Left lung (tissue), 14 donors: ENCODE data around the gene TIMM50. TPM values are rescaled to one million over a fixed set of nuclear protein-coding genes. Genes with fewer than 3 reads are reported as not detected.

Experiments used
- ATAC-seq: fragments of 200-7000 bp; cut with Tn5 transposase; one replicate; pipeline ENCODE4 v1.9.1; 2020; ENCODE audit warnings: moderate library complexity
- DNase-seq, 4 donors: peaks; one replicate each; pipeline ENCODE4 v3.0.0-alpha.2; 2013 to 2020
- H3K27ac ChIP-seq, 2 donors: fragments of 200-600 bp; sonication (generic) in 1 of 2; one replicate each; pipeline versions ENCODE4 v1.5.0 to v1.8.0; 2020 to 2021
- H3K27me3 ChIP-seq, 2 donors: fragments of 200-600 bp; sonication (generic) in 1 of 2; one replicate each; pipeline versions ENCODE4 v1.5.0 to v1.8.0; 2020 to 2021
- H3K36me3 ChIP-seq, 2 donors: fragments of 200-600 bp; sonication (generic) in 1 of 2; one replicate each; pipeline versions ENCODE4 v1.5.0 to v1.8.0; 2020 to 2021
- H3K4me1 ChIP-seq, 2 donors: fragments of 200-600 bp; one replicate each; pipeline ENCODE4 v1.8.0; 2021
- H3K4me3 ChIP-seq, 2 donors: fragments of 200-600 bp; sonication (generic) in 1 of 2; one replicate each; pipeline versions ENCODE4 v1.5.0 to v1.8.0; 2020 to 2021; ENCODE audit warnings: mild to moderate bottlenecking in 1 of 2
- H3K9me3 ChIP-seq, 2 donors: fragments of 200-600 bp; sonication (generic) in 1 of 2; one replicate each; pipeline versions ENCODE4 v1.5.0 to v1.8.0; 2020 to 2021
- CTCF ChIP-seq, 2 donors: fragments of 200-600 bp; sonication (generic) in 1 of 2; IDR thresholded peaks; one replicate each; pipeline versions ENCODE4 v1.5.0 to v1.8.0; 2021; ENCODE audit warnings: antibody characterized with exemption in 2 of 2
- intact Hi-C, 2 donors: fragments of 100-400 bp; cut with DNase I; formaldehyde crosslinking; loops; one replicate each; pipeline versions ENCODE4 v1.11.2 to v1.14.2; 2022
- long read RNA-seq, 12 donors: library from polyadenylated mRNA in 2 of 12; unstranded in 2 of 12; transcript quantifications; one replicate each; pipeline ENCODE4 v2.0.0 and lab custom pipeline, GENCODE V29; 2019 to 2026
- polyA plus RNA-seq, 6 donors: library from polyadenylated mRNA; unstranded; fragments of 120-200 nt; gene quantifications; one replicate each; pipeline ENCODE4 v1.2.1, GENCODE V29; 2013; ENCODE audit not compliant: insufficient read length in 6 of 6
- total RNA-seq, 2 donors: library from RNA; stranded (reverse); fragmentation: NEBNext Ultra II Directional; extraction: Animal tissue kit (Norgen Biotek cat#: 25700); gene quantifications; one replicate each; pipeline ENCODE4 v1.2.1, GENCODE V29; 2021
- donor health status: DM: no; HTN: yes; CAD: no.
- donor health status: DM: no; HTN: no; CAD: no.

The TIMM50 gene
- 10 to 100 TPM; 46.0 to 60.3 TPM for total RNA-seq
- polyA plus RNA-seq: 10 to 100 TPM; 59.0 to 76.0 (median 71.7) TPM
- long read RNA-seq, donor 1, transcript TIMM50-205 (1 exons, 2,274 nt): major isoform, 29 of 44 reads
- long read RNA-seq, donor 1, transcript TIMM50-201 (11 exons, 1,612 nt): minor isoform, 10 of 44 reads
- long read RNA-seq, donor 1, partial matches to known transcripts: 0 of 44 reads
- long read RNA-seq, donor 1, other reads (novel, unspliced or antisense): 0 of 44 reads
- long read RNA-seq, donor 2, transcript TIMM50-205 (1 exons, 2,274 nt): major isoform, 18 of 46 reads
- long read RNA-seq, donor 2, transcript TIMM50-201 (11 exons, 1,612 nt): minor isoform, 16 of 46 reads
- long read RNA-seq, donor 2, partial matches to known transcripts: 5 of 46 reads
- long read RNA-seq, donor 2, other reads (novel, unspliced or antisense): 0 of 46 reads
- long read RNA-seq, donor 3, transcript TIMM50-201 (11 exons, 1,612 nt): major isoform, 25 of 38 reads
- long read RNA-seq, donor 3, transcript TIMM50-205 (1 exons, 2,274 nt): minor isoform, 8 of 38 reads
- long read RNA-seq, donor 3, partial matches to known transcripts: 0 of 38 reads
- long read RNA-seq, donor 3, other reads (novel, unspliced or antisense): 0 of 38 reads
- long read RNA-seq, donor 4, transcript TIMM50-201 (11 exons, 1,612 nt): major isoform, 51 of 61 reads
- long read RNA-seq, donor 4, partial matches to known transcripts: 2 of 61 reads
- long read RNA-seq, donor 4, other reads (novel, unspliced or antisense): 4 of 61 reads
- long read RNA-seq, donor 5, transcript TIMM50-201 (11 exons, 1,612 nt): major isoform, 13 of 32 reads
- long read RNA-seq, donor 5, transcript TIMM50-205 (1 exons, 2,274 nt): major isoform, 13 of 32 reads
- long read RNA-seq, donor 5, partial matches to known transcripts: 0 of 32 reads
- long read RNA-seq, donor 5, other reads (novel, unspliced or antisense): 0 of 32 reads
- long read RNA-seq, donor 6, transcript TIMM50-201 (11 exons, 1,612 nt): major isoform, 27 of 45 reads
- long read RNA-seq, donor 6, transcript TIMM50-205 (1 exons, 2,274 nt): minor isoform, 14 of 45 reads
- long read RNA-seq, donor 6, partial matches to known transcripts: 0 of 45 reads
- long read RNA-seq, donor 6, other reads (novel, unspliced or antisense): 0 of 45 reads
- long read RNA-seq, donor 7, transcript TIMM50-201 (11 exons, 1,612 nt): major isoform, 11 of 17 reads
- long read RNA-seq, donor 7, partial matches to known transcripts: 0 of 17 reads
- long read RNA-seq, donor 7, other reads (novel, unspliced or antisense): 0 of 17 reads
- long read RNA-seq, donor 8, transcript TIMM50-205 (1 exons, 2,274 nt): minor isoform, 7 of 34 reads
- long read RNA-seq, donor 8, transcript TIMM50-201 (11 exons, 1,612 nt): major isoform, 17 of 34 reads
- long read RNA-seq, donor 8, partial matches to known transcripts: 5 of 34 reads
- long read RNA-seq, donor 8, other reads (novel, unspliced or antisense): 0 of 34 reads
- long read RNA-seq, donor 9: 0 reads
- long read RNA-seq, donor 10, transcript TIMM50-201 (11 exons, 1,612 nt): major isoform, 124 of 136 reads
- long read RNA-seq, donor 10, partial matches to known transcripts: 2 of 136 reads
- long read RNA-seq, donor 10, other reads (novel, unspliced or antisense): 9 of 136 reads
- long read RNA-seq, donor 11: 0 reads
- long read RNA-seq, donor 12, transcript TIMM50-205 (1 exons, 2,274 nt): major isoform, 17 of 35 reads
- long read RNA-seq, donor 12, transcript TIMM50-201 (11 exons, 1,612 nt): minor isoform, 16 of 35 reads
- long read RNA-seq, donor 12, partial matches to known transcripts: 0 of 35 reads
- long read RNA-seq, donor 12, other reads (novel, unspliced or antisense): 0 of 35 reads

GRCh38 chr19:39480337-39481228 lies at the start of gene TIMM50:
TIMM50 (plus strand) TSS chr19:39480838; CDS start chr19:39480854, 16 bp downstream.
- Histone ChIP-seq H3K9me3 (no peaks in the 10 kb centered on the region), H3K27ac (peak within 1 kb of the TSS; percentile 78 to 84), H3K4me3 (peak within 1 kb of the TSS; percentile 92 to 94), H3K4me1 (peaks cover 10 to 26% of the 10 kb centered on the region in 2 donors), H3K36me3 (peaks cover 0 to 40% of the 10 kb centered on the region in 2 donors), H3K27me3 (no peaks in the 10 kb centered on the region)
- no peak for TF ChIP-seq CTCF (IDR thresholded peaks at IDR 0.05)
- DNase-seq (peak; percentile 95 to 100 (median 96)), ATAC-seq (peak; percentile 99)
- intact Hi-C loops: no loop called here

DNA sequence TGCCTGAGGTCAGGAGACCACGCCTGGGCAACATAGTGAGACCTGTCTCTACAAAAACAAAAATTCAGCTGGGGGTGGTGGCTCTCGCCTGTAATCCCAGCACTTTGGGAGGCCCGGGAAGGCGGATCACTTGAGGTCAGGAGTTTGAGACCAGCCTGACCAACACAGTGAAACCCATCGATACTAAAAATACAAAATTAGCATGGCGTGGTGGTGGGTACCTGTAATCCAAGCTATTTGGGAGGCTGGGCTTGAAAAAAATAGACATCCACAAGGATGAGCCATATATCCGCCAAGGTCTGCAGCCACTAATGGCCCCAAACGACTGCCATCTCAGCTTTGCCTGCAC lies 48.0 kb upstream of the TIMM50 start:
- no peaks in the 10 kb centered on the region for H3K9me3 ChIP-seq
- intact Hi-C loops: no loop called here
- H3K4me3 ChIP-seq: no peak overlapping the region
- DNase-seq (no peak), ATAC-seq (no peak)
- no peak for TF ChIP-seq CTCF (IDR thresholded peaks at IDR 0.05)
- H3K27me3 ChIP-seq: no peaks in the 10 kb centered on the region
- H3K27ac ChIP-seq: peak overlapping the region in 1 of 2 donors; percentile 90
- peaks cover 0 to 34% of the 10 kb centered on the region in 2 donors for H3K36me3 ChIP-seq
- H3K4me1 ChIP-seq: peaks cover 28 to 80% of the 10 kb centered on the region in 2 donors

DNA sequence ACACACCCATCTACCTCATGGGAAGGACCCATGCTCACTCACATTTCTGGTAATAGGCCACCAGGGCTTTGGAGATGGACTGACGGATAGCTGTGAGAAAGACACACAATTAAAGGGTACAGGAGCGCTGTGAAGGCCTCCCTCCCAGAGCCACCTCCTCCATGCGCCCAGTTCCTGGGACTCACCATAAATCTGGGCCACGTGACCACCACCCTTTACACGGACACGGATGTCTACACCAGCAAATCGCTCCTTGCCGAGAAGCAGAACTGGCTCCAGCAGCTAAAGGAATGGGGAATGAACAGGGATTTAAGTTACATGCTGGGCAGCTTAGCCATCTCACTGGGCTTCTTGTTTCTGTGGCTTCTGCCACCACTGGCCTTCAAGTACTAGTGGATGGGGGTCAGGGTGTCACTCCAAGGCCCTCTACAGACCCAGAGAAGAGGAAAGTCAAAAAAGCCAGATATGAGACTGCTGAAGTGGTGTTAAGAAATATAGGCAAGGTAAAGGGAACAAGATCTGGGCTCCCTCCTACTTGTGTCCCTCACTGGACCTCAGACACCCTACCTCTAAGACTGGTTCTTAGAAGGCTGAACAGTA lies 47.1 kb upstream of the TIMM50 start:
- Histone ChIP-seq H3K9me3 (no peaks in the 10 kb centered on the region), H3K4me1 (peaks cover 27 to 74% of the 10 kb centered on the region in 2 donors), H3K4me3 (peak overlapping the region in 1 of 2 donors; percentile 94), H3K27ac (no peak overlapping the region), H3K36me3 (peaks cover 0 to 34% of the 10 kb centered on the region in 2 donors), H3K27me3 (no peaks in the 10 kb centered on the region)
- intact Hi-C loops: no loop called here
- DNase-seq (no peak), ATAC-seq (no peak)
- no peak for TF ChIP-seq CTCF (IDR thresholded peaks at IDR 0.05)
